PC-3 (cell line): ENCODE data around the gene TSPAN32. TPM values are rescaled to one million over a fixed set of nuclear protein-coding genes. Genes with fewer than 3 reads are reported as not detected.

Source experiments
- ATAC-seq: fragments of 200-7000 bp; cut with Tn5 transposase; 2 replicates; pipeline ENCODE4 v1.9.1; 2020; ENCODE audit warnings: mild to moderate bottlenecking, moderate library complexity
- BruUV-seq: library from RNA; stranded (reverse); fragments of 400-500 nt; replicated peaks from 2 replicates; lab custom pipeline; 2021; lab: Mats Ljungman, UMichigan
- CTCF ChIA-PET: fragments of 300-600 bp; sonication (Branson Sonifier 250); formaldehyde crosslinking; loops from one replicate; lab custom pipeline; 2022; ENCODE audit warnings: antibody characterized with exemption; lab: Charles Lee
- POLR2A ChIA-PET: fragments of 300-600 bp; sonication (Branson Sonifier 250); formaldehyde crosslinking; loops from one replicate; lab custom pipeline; 2022; ENCODE audit warnings: antibody characterized with exemption; ENCODE audit not compliant: unreplicated experiment; lab: Charles Lee
- DNase-seq: peaks from one replicate; pipeline ENCODE4 v3.0.0-alpha.2; 2015
- H2AFZ ChIP-seq: fragments of 300-600 bp; sonication (generic); 2 replicates; pipeline ENCODE4 v1.6.0; 2016; ENCODE audit warnings: antibody characterized with exemption, low read length
- H3F3A ChIP-seq: fragments of 300-600 bp; sonication (generic); one replicate; pipeline ENCODE4 v1.6.0; 2017; ENCODE audit warnings: antibody characterized with exemption, low read length, control low read depth, mild to moderate bottlenecking; ENCODE audit not compliant: unreplicated experiment
- H3K27ac ChIP-seq: fragments of 300-600 bp; sonication (generic); 2 replicates; pipeline ENCODE4 v1.5.1; 2016; ENCODE audit warnings: mild to moderate bottlenecking, low read length
- H3K27me3 ChIP-seq: fragments of 300-600 bp; sonication (generic); 2 replicates; pipeline ENCODE4 v1.6.1; 2016; ENCODE audit warnings: low read length, mixed read lengths
- H3K36me3 ChIP-seq: fragments of 300-600 bp; sonication (generic); 2 replicates; pipeline ENCODE4 v1.6.1; 2016; ENCODE audit warnings: low read depth, mixed run types, low read length, mixed read lengths
- H3K4me1 ChIP-seq: fragments of 300-600 bp; sonication (generic); 2 replicates; pipeline ENCODE4 v1.5.1; 2016; ENCODE audit warnings: low read length; ENCODE audit not compliant: insufficient read depth
- H3K4me2 ChIP-seq: fragments of 300-600 bp; sonication (generic); 2 replicates; pipeline ENCODE4 v1.6.0; 2016; ENCODE audit warnings: low read length
- H3K4me3 ChIP-seq: fragments of 300-600 bp; sonication (generic); 2 replicates; pipeline ENCODE4 v1.5.1; 2016; ENCODE audit warnings: mild to moderate bottlenecking, low read length, mixed read lengths
- H3K79me2 ChIP-seq: fragments of 300-600 bp; sonication (generic); 2 replicates; pipeline ENCODE4 v1.6.1; 2017; ENCODE audit warnings: low read length, mixed read lengths
- H3K9ac ChIP-seq: fragments of 300-600 bp; sonication (generic); 2 replicates; pipeline ENCODE4 v1.6.0; 2016; ENCODE audit warnings: mild to moderate bottlenecking, low read length
- H3K9me2 ChIP-seq: fragments of 300-600 bp; sonication (generic); replicated peaks from 2 replicates; pipeline ENCODE4 v1.6.1; 2016; ENCODE audit warnings: mixed run types, low read length, mixed read lengths
- H3K9me3 ChIP-seq: fragments of 300-600 bp; sonication (generic); 2 replicates; pipeline ENCODE4 v1.6.1; 2016; ENCODE audit warnings: low read length, mixed read lengths
- H4K20me1 ChIP-seq: fragments of 300-600 bp; sonication (generic); 2 replicates; pipeline ENCODE4 v1.6.1; 2016; ENCODE audit warnings: low read length, mixed read lengths
- CTCF ChIP-seq: fragments of 300-600 bp; sonication (generic); conservative IDR thresholded peaks from 2 replicates; pipeline ENCODE4 v1.5.1; 2017; ENCODE audit warnings: antibody characterized with exemption, low read depth, mild to moderate bottlenecking, low read length
- EZH2 ChIP-seq: fragments of 300-600 bp; sonication (generic); IDR thresholded peaks from one replicate; pipeline ENCODE4 v1.6.1; 2017; ENCODE audit warnings: antibody characterized with exemption, mild to moderate bottlenecking, low read length; ENCODE audit not compliant: unreplicated experiment
- EZH2phosphoT487 ChIP-seq: fragments of 300-600 bp; sonication (generic); IDR thresholded peaks from 2 replicates; pipeline ENCODE4 v1.6.1; 2018; ENCODE audit warnings: mild to moderate bottlenecking, antibody characterized with exemption, low read length, borderline replicate concordance
- intact Hi-C: fragments of 100-400 bp; cut with micrococcal nuclease; formaldehyde crosslinking; loops from 2 replicates; pipeline ENCODE4 v1.9.0; 2023
- total RNA-seq: library from RNA; depleted of rRNA; stranded (reverse); fragments of >200 nt; gene quantifications from 2 replicates; pipeline ENCODE4 v1.2.3, GENCODE V29; 2014

TSPAN32 gene
- total RNA-seq, 1 experiment from 2014 or later, result not detected

GRCh38 chr11:2263071-2263565, 38.7 kb upstream of the TSPAN32 start:
- POLR2A ChIA-PET, result no interaction called here
- Histone ChIP-seq H4K20me1 (no peaks in the 10 kb centered on the region), H3K27ac (no peak overlapping the region), H3F3A (no peaks in the 10 kb centered on the region), H3K79me2 (no peaks in the 10 kb centered on the region), H3K36me3 (no peaks in the 10 kb centered on the region), H3K9ac (no peak overlapping the region), H3K9me2 (no peaks in the 10 kb centered on the region), H3K4me3 (no peak overlapping the region), H3K9me3 (no peaks in the 10 kb centered on the region), H3K4me2 (no peak overlapping the region), H2AFZ (no peak overlapping the region), H3K27me3 (no peaks in the 10 kb centered on the region), H3K4me1 (no peaks in the 10 kb centered on the region)
- intact Hi-C loops, result no loop called here
- no TSS peak for BruUV-seq
- no peak for DNase-seq
- no peak for TF ChIP-seq EZH2phosphoT487
- no peak for TF ChIP-seq CTCF
- CTCF ChIA-PET, result no interaction called here
- no peak for ATAC-seq

- no TSS peak for BruUV-seq
- H3K9me2 ChIP-seq, result no peaks in the 10 kb centered on the region
- H3K4me2 ChIP-seq, result no peak overlapping the region
- H3K4me1 ChIP-seq, result no peaks in the 10 kb centered on the region; the same call in 1 of the 2 replicates
- no peak overlapping the region for H2AFZ ChIP-seq
- no peaks in the 10 kb centered on the region for H4K20me1 ChIP-seq
- H3K36me3 ChIP-seq, result no peaks in the 10 kb centered on the region
- H3K9me3 ChIP-seq, result no peaks in the 10 kb centered on the region
- DNase-seq (no peak), ATAC-seq (no peak)
- ChIA-PET CTCF (no interaction called here), POLR2A (no interaction called here)
- no peaks in the 10 kb centered on the region for H3K27me3 ChIP-seq
- H3F3A ChIP-seq, result no peaks in the 10 kb centered on the region
- intact Hi-C loops, result no loop called here
- no peak for TF ChIP-seq EZH2phosphoT487
- TF ChIP-seq CTCF, result no peak
- no peak for TF ChIP-seq EZH2
- no peak overlapping the region for H3K9ac ChIP-seq
- no peak overlapping the region for H3K27ac ChIP-seq
- H3K4me3 ChIP-seq, result no peak overlapping the region
- no peaks in the 10 kb centered on the region for H3K79me2 ChIP-seq
Observed at GRCh38 chr11:2263724-2264360, 38.0 kb upstream of the TSPAN32 start.

GRCh38 chr11:2264366-2265053, 37.3 kb upstream of the TSPAN32 start:
- no peak overlapping the region for H3K9ac ChIP-seq
- intact Hi-C loops, result no loop called here
- no peaks in the 10 kb centered on the region; the same call in 1 of the 2 replicates for H3K4me1 ChIP-seq
- H4K20me1 ChIP-seq, result no peaks in the 10 kb centered on the region
- ATAC-seq, result no peak
- no peaks in the 10 kb centered on the region for H3K27me3 ChIP-seq
- no peak for DNase-seq
- H3K9me2 ChIP-seq, result no peaks in the 10 kb centered on the region
- no peak overlapping the region for H2AFZ ChIP-seq
- no peaks in the 10 kb centered on the region for H3K79me2 ChIP-seq
- H3K27ac ChIP-seq, result no peak overlapping the region
- BruUV-seq, result no TSS peak
- TF ChIP-seq EZH2phosphoT487 (no peak), EZH2 (no peak), CTCF (no peak)
- H3K4me2 ChIP-seq, result no peak overlapping the region
- no peaks in the 10 kb centered on the region for H3K9me3 ChIP-seq
- H3K36me3 ChIP-seq, result no peaks in the 10 kb centered on the region
- H3F3A ChIP-seq, result no peaks in the 10 kb centered on the region
- H3K4me3 ChIP-seq, result no peak overlapping the region
- CTCF ChIA-PET, result no interaction called here
- POLR2A ChIA-PET, result no interaction called here
